EH (cell line): ENCODE results near the gene RAPGEF1.
"Not testable (repeated sequence)": the region's sequence is repeated elsewhere in the genome, so short reads cannot be mapped to it uniquely, and the experiment has no call there.

Experiments
- DNase-seq: peaks from one replicate; pipeline ENCODE4 v3.0.0-alpha.2; 2015; ENCODE audit warnings: low read depth

The RAPGEF1 gene

GRCh38 chr9:131555841-131556673 lies 183.8 kb downstream of the RAPGEF1 start:
- DNase-seq: no peak

DNA sequence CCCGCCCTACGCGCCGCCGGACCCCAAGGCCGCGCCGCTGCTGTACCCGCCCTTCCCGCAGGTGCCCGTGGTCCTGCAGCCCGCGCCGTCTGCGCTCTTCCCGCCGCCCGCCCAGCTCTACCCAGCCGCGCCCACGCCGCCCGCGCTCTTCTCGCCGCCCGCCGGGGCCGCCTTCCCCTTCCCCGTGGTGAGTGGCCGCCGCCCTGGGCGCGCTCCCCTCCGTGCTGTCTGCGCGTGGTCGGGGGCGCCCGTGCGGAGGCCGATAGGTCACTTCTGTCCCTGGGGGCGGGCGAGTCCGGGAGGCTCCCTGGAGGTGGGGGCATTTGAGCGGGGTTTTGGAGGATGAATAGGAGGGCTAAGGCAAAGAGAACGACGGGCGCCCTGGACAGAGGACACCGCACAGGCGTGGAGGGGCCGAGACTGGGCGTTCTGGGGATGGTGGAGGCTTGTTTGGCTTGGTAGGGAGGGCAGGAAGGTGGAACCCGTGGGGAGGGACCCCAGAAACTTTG lies 185.0 kb downstream of the RAPGEF1 start:
- no peak for DNase-seq

DNA sequence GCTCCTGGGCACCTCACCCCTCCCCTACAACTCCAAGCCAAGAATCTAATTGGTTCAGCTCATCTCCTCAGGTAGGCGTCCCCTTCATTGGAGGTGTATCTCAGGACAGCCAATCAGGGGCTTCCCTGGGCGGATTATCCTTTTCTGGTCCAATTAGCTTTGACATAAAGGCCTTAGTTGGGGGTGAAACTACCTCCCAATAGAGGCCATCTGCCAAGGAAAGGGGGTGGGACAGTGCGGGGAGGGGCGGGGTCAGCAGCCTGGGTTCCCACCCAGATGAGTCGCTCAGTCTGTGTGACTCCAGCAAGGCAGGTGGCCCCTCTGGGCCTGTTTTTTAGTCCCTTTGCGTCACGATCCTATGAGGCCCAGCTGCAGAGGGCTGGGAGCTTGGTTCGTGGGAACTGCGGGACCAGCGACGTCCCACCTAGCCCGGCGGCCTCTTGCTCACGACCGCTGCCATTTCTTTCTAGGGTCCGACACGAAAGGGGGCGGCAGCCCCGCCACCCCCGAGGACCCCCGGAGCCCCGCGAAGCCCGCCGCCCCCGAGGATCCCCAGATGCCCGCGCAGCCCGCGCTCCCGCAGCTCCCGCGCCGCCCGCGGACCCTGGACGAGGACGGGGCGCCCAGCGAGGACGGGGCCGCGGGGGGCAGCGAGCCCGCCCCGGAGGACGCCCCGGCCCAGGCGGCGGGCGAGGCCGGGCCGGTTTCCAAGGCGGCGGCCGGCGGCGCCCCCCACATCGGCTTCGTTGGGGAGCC lies 185.6 kb downstream of the RAPGEF1 start:
- DNase-seq: no peak

DNA sequence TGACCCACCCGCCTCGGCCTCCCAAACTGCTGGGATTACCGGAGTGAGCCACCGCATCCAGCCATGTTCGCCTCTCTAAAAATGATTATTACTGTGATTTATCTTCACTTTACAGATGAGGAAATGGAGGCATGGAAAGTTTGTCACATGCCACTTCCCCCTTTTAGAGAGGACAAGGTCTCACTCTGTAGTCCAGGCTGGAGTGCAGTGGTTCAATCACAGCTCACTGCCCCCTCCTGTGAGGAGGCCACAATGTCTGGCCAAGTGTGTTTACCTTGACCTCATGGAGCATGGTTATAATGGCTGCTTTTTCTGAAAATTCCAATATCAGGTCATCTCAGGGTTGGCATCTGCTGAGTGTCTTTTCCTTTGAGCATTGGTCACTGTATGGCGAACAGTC lies 187.8 kb downstream of the RAPGEF1 start:
- DNase-seq: no peak

- not testable (repeated sequence) for DNase-seq
Measured at GRCh38 chr9:131550465-131550864, 189.4 kb downstream of the RAPGEF1 start.

GRCh38 chr9:131549186-131549585 lies 190.7 kb downstream of the RAPGEF1 start:
- not testable (repeated sequence) for DNase-seq

GRCh38 chr9:131546336-131547084 lies 193.4 kb downstream of the RAPGEF1 start:
- peak; percentile 45 for DNase-seq

- no peak for DNase-seq
Measured at GRCh38 chr9:131545786-131546335, 194.0 kb downstream of the RAPGEF1 start.

- DNase-seq: no peak
Measured at GRCh38 chr9:131545003-131545785, 194.7 kb downstream of the RAPGEF1 start, which contains the start of gene PRRT1B. TSS of gene PRRT1B (plus strand) at chr9:131545523. CDS start at chr9:131545616, 93 bp downstream.

- DNase-seq: no peak
Measured at GRCh38 chr9:131543141-131543540, 196.7 kb downstream of the RAPGEF1 start.

DNA sequence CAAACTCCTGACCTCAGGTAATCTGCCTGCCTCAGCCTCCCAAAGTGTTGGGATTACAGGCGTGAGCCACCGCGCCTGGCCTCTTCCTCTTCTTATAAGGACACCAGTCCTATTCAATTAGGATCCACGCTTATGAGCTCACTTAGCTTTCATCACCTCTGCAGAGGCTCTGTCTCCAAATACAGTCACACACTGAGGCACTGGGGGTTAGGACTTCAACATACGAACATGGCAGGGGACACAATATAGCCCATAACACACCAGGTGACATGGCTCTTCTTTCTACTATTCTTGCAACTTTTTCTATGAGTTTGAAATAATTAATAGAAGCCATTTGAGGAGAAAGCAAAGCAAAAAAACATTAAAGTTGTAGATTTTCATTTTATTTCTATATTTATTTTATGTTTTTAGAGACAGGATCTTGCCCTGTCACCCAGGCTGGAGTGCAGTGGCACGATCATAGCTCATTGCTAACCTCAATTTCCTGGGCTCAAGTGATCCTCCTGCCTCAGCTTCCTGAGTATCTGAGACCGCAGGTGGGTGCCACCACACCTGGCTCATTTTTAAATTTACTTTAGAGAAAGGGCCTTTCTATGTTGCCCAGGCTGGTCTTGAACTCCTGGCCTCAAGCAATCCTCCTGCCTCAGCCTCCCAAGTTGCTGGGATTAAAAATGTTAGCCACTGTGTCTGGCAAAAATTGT lies 200.5 kb downstream of the RAPGEF1 start:
- DNase-seq: no peak

DNA sequence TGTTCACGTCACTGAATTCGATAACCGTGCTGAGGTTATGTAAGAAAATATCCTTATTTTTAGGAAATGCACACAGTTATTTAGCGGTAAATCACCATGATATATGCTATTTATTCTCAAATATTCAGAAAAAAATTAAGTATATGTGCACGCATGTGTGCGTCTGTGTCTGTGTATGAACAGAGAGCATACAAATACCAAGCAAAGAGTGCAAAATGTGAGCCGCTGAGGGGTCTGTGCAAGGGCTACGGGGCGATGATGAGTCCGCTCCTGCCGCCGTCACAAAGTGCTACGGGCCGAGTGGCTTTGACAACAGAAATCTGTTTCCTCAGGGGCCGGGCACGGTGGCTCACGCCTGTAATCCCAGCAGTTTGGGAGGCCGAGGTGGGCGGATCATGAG lies 201.9 kb downstream of the RAPGEF1 start:
- no peak for DNase-seq

GRCh38 chr9:131534721-131535237 lies 205.1 kb downstream of the RAPGEF1 start:
- DNase-seq: peak; percentile 6

GRCh38 chr9:131530920-131531832 lies 208.7 kb downstream of the RAPGEF1 start, which contains the start of gene UCK1:
TSS of gene UCK1 (minus strand) at chr9:131531263. CDS start at chr9:131531174, 89 bp downstream.
- DNase-seq: peak; percentile 82

GRCh38 chr9:131530546-131530919 lies 209.3 kb downstream of the RAPGEF1 start:
- peak; percentile 48 for DNase-seq

- DNase-seq: no peak
Measured at GRCh38 chr9:131529597-131530545, 210.0 kb downstream of the RAPGEF1 start.

DNA sequence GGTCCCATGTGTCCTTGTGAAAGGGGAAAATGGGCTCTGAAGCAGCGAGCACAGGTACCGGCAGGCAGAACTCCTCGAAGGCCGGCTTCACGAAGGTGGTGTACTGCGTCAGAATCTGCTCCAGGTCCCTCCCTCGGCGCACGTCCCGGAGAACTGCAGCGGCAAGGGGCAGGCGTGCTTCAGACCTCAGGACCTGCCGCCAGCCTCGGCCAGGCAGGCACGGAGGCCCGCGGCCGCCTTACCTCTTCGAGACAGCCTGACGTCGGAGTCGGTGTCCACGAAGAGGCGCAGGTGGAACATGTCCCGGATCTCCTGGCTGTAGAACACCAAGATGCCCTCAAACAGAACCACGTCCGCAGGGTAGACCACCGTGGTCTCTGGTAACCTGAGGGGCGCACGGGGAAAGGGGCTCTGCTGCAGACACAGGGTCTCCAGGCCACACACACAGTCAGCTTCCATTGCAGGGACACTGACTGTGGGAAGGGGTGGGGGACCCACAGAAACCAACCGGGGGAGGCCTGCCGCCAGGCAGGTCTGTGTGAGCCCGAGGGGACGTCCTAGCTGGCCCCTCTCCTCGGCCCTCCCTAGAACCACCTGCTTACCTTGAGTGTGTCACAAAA lies 210.9 kb downstream of the RAPGEF1 start:
- DNase-seq: no peak
